ENCODE measurements around the gene NRP1.
A peak's percentile ranks its signal among the peaks of the same experiment; 100 is the strongest.

Gene NRP1

GRCh38 chr10:33262871-33263270 lies 71.6 kb downstream of the NRP1 start:
- no peak for DNase-seq

GRCh38 chr10:33260403-33261149 lies 73.9 kb downstream of the NRP1 start:
- no peak for DNase-seq

GRCh38 chr10:33258967-33259366 lies 75.5 kb downstream of the NRP1 start:
- DNase-seq = no peak

- DNase-seq = no peak
Measured at GRCh38 chr10:33257439-33258080, 76.9 kb downstream of the NRP1 start.

- no peak for DNase-seq
Measured at GRCh38 chr10:33256458-33256857, 78.0 kb downstream of the NRP1 start.

GRCh38 chr10:33254556-33255160 lies 79.8 kb downstream of the NRP1 start:
- DNase-seq = no peak

- no peak for DNase-seq
Measured at GRCh38 chr10:33253411-33253810, 81.1 kb downstream of the NRP1 start.

- no peak for DNase-seq
Measured at GRCh38 chr10:33252794-33253203, 81.7 kb downstream of the NRP1 start.

GRCh38 chr10:33252324-33252723 lies 82.1 kb downstream of the NRP1 start:
- DNase-seq = no peak

GRCh38 chr10:33249659-33250345 lies 84.7 kb downstream of the NRP1 start:
- no peak for DNase-seq

GRCh38 chr10:33249137-33249536 lies 85.3 kb downstream of the NRP1 start:
- DNase-seq = no peak

- DNase-seq = no peak
Measured at GRCh38 chr10:33248638-33249037, 85.8 kb downstream of the NRP1 start.

GRCh38 chr10:33247221-33247922 lies 87.1 kb downstream of the NRP1 start:
- DNase-seq = peak in 1 of 51 donors; percentile 26

- no peak for DNase-seq
Measured at GRCh38 chr10:33245343-33245742, 89.1 kb downstream of the NRP1 start.

- DNase-seq = no peak
Measured at GRCh38 chr10:33244354-33244967, 90.0 kb downstream of the NRP1 start.

- DNase-seq = no peak
Measured at GRCh38 chr10:33243703-33244102, 90.8 kb downstream of the NRP1 start.

GRCh38 chr10:33242931-33243330 lies 91.5 kb downstream of the NRP1 start:
- no peak for DNase-seq

GRCh38 chr10:33241351-33241750 lies 93.1 kb downstream of the NRP1 start:
- no peak for DNase-seq

GRCh38 chr10:33240931-33241330 lies 93.5 kb downstream of the NRP1 start:
- DNase-seq = peak in 1 of 51 donors; percentile 1

- DNase-seq = no peak
Measured at GRCh38 chr10:33240258-33240657, 94.2 kb downstream of the NRP1 start.

- no peak for DNase-seq
Measured at GRCh38 chr10:33239257-33239656, 95.2 kb downstream of the NRP1 start.
